GM23338 (cell line): ENCODE results near the gene C1orf198. TPM values are rescaled to one million over a fixed set of nuclear protein-coding genes. Genes with fewer than 3 reads are reported as not detected.

Source experiments
- ATAC-seq: fragments of 200-7000 bp; cut with Tn5 transposase; 3 replicates; pipeline ENCODE4 v1.9.1; 2020
- DNase-seq: peaks from one replicate; pipeline ENCODE4 v3.0.0-alpha.2; 2015; ENCODE audit warnings: low spot score
- H2AFZ ChIP-seq: fragments of 200-600 bp; sonication (generic); 2 replicates; pipeline ENCODE4 v1.8.0; 2016; ENCODE audit warnings: antibody characterized with exemption, mild to moderate bottlenecking, moderate library complexity
- H3F3A ChIP-seq: fragments of 200-600 bp; sonication (generic); replicated peaks from 2 replicates; pipeline ENCODE4 v1.8.0; 2017; ENCODE audit warnings: antibody characterized with exemption, mixed run types, low read depth
- H3K27ac ChIP-seq: fragments of 200-600 bp; sonication (generic); 2 replicates; pipeline ENCODE4 v1.6.1; 2016; ENCODE audit warnings: low read depth
- H3K27me3 ChIP-seq: fragments of 200-600 bp; sonication (generic); 2 replicates; pipeline ENCODE4 v1.8.0; 2016; ENCODE audit warnings: mild to moderate bottlenecking, mixed run types, moderate library complexity; ENCODE audit not compliant: insufficient read depth
- H3K36me3 ChIP-seq: fragments of 200-600 bp; sonication (generic); 2 replicates; pipeline ENCODE4 v1.8.0; 2016; ENCODE audit warnings: mild to moderate bottlenecking; ENCODE audit not compliant: insufficient read depth
- H3K4me1 ChIP-seq: fragments of 200-600 bp; sonication (generic); 2 replicates; pipeline ENCODE4 v1.8.0; 2016; ENCODE audit warnings: mild to moderate bottlenecking, moderate library complexity; ENCODE audit not compliant: insufficient read depth
- H3K4me2 ChIP-seq: fragments of 200-600 bp; sonication (generic); 2 replicates; pipeline ENCODE4 v1.7.1; 2017; ENCODE audit warnings: mixed run types
- H3K4me3 ChIP-seq: fragments of 200-600 bp; sonication (generic); 2 replicates; pipeline ENCODE4 v1.6.1; 2016; ENCODE audit warnings: mixed run types
- H3K79me2 ChIP-seq: fragments of 200-600 bp; sonication (generic); replicated peaks from 2 replicates; pipeline ENCODE4 v1.8.0; 2017; ENCODE audit warnings: mild to moderate bottlenecking; ENCODE audit not compliant: insufficient read depth
- H3K9me2 ChIP-seq: fragments of 200-600 bp; sonication (generic); 2 replicates; pipeline ENCODE4 v1.8.0; 2017; ENCODE audit not compliant: insufficient read depth
- H4K20me1 ChIP-seq: fragments of 200-600 bp; sonication (generic); replicated peaks from 2 replicates; pipeline ENCODE4 v1.8.0; 2017; ENCODE audit warnings: mild to moderate bottlenecking; ENCODE audit not compliant: insufficient read depth
- H3K27ac Mint-ChIP-seq: 2 replicates; pipeline ENCODE4 v1.8.0; 2020; ENCODE audit warnings: inconsistent platforms, mild to moderate bottlenecking, moderate library complexity, mixed read lengths
- H3K27me3 Mint-ChIP-seq: 3 replicates; pipeline ENCODE4 v1.8.0; 2022; ENCODE audit warnings: low read depth, mild to moderate bottlenecking, moderate library complexity, mixed read lengths, inconsistent platforms; ENCODE audit not compliant: insufficient read depth, poor library complexity
- H3K36me3 Mint-ChIP-seq: 3 replicates; pipeline ENCODE4 v1.8.0; 2021; ENCODE audit warnings: low read depth, mild to moderate bottlenecking, inconsistent platforms, moderate library complexity, mixed read lengths
- H3K4me1 Mint-ChIP-seq: 3 replicates; pipeline ENCODE4 v1.8.0; 2020; ENCODE audit warnings: mild to moderate bottlenecking, inconsistent platforms, mixed read lengths
- H3K4me3 Mint-ChIP-seq: 3 replicates; pipeline ENCODE4 v1.8.0; 2021; ENCODE audit warnings: moderate library complexity, mild to moderate bottlenecking, inconsistent platforms, mixed read lengths
- H3K9me3 Mint-ChIP-seq: 3 replicates; pipeline ENCODE4 v1.8.0; 2020; ENCODE audit warnings: moderate library complexity, mild to moderate bottlenecking, inconsistent platforms, mixed read lengths
- CREB1 ChIP-seq: fragments of 250-450 bp; sonication (Bioruptor Pico); IDR thresholded peaks from 2 replicates; pipeline ENCODE4 v1.5.0; 2020; ENCODE audit warnings: low read depth, mild to moderate bottlenecking, moderate library complexity
- CTCF ChIP-seq, 2 experiments: fragments of 200-600 bp in 1 of 2; sonication (generic) in 1 of 2; conservative IDR thresholded peaks; 2 replicates each; pipeline versions ENCODE4 v1.5.1 to v1.6.1; 2016 to 2017; ENCODE audit warnings: antibody characterized with exemption in 2 of 2, low read depth in 2 of 2, mild to moderate bottlenecking in 2 of 2, moderate library complexity in 1 of 2
- ETS1 ChIP-seq: IDR thresholded peaks from 2 replicates; pipeline ENCODE4 v1.6.1; 2016; ENCODE audit warnings: antibody characterized with exemption
- EZH2 ChIP-seq: fragments of 200-600 bp; sonication (generic); IDR thresholded peaks from one replicate; pipeline ENCODE4 v1.8.0; 2017; ENCODE audit warnings: antibody characterized with exemption, mild to moderate bottlenecking, low read depth; ENCODE audit not compliant: unreplicated experiment
- EZH2phosphoT487 ChIP-seq: fragments of 200-600 bp; sonication (generic); IDR thresholded peaks from one replicate; pipeline ENCODE4 v1.8.1; 2018; ENCODE audit warnings: antibody characterized with exemption; ENCODE audit not compliant: unreplicated experiment
- JUNB ChIP-seq: IDR thresholded peaks from one replicate; pipeline ENCODE4 v1.6.1; 2016; ENCODE audit warnings: antibody characterized with exemption; ENCODE audit not compliant: unreplicated experiment
- NANOG ChIP-seq: IDR thresholded peaks from 2 replicates; pipeline ENCODE4 v1.6.1; 2016; ENCODE audit warnings: antibody characterized with exemption, borderline replicate concordance
- POLR2AphosphoS5 ChIP-seq: IDR thresholded peaks from 2 replicates; pipeline ENCODE4 v1.6.1; 2016; ENCODE audit warnings: antibody characterized with exemption, low read depth
- ZNF114 ChIP-seq: fragments of 250-450 bp; sonication (Bioruptor Pico); IDR thresholded peaks from 2 replicates; pipeline ENCODE4 v1.5.0; 2020; ENCODE audit warnings: mild to moderate bottlenecking, moderate library complexity
- ZNF331 ChIP-seq: fragments of 250-450 bp; sonication (Bioruptor Pico); IDR thresholded peaks from 2 replicates; pipeline ENCODE4 v1.5.0; 2020; ENCODE audit warnings: low read depth, mild to moderate bottlenecking, moderate library complexity
- polyA plus RNA-seq: library from polyadenylated mRNA; unstranded; fragments of >200 nt; fragmentation: Nextera tagmentation; extraction: Ambion mirVana; gene quantifications from 2 replicates; pipeline ENCODE4 v1.2.1, GENCODE V29; 2016
- total RNA-seq: library from RNA; depleted of rRNA; stranded (reverse); fragments of >200 nt; shearing (Covaris generic); gene quantifications from 2 replicates; pipeline ENCODE4 v1.2.3, GENCODE V29; 2014
- TF ChIP-seq, protein P1 (sequence below): fragments of 250-450 bp; sonication (Bioruptor Pico); IDR thresholded peaks from 2 replicates; pipeline ENCODE4 v1.5.0; 2020; ENCODE audit warnings: mild to moderate bottlenecking, moderate library complexity

Gene C1orf198
- total and polyA plus RNA-seq, 2 experiments from 2014 or later = 14.9 to 46.6 TPM

DNA sequence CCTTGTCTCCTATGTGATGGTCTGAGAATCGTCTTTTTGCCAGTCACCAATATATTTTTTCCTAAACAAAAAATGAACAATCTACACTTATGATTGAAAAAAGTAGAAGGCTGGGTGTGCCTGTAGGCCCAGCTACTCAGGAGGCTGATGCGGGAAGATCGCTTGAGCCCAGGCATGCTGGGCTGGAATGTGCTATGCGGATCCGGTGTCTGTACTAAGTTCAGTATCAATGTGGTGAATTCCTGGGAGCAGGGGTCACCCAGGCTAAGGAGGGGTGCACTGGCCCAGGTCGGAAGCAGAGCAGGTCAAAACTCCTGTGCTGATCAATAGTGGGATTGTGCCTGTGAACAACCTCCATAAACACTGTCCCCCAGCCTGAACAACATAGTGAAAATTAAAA, 25.7 kb upstream of the C1orf198 start:
- H3K36me3 ChIP-seq = no peaks in the 10 kb centered on the region
- no peak overlapping the region for H3K4me2 ChIP-seq
- H3K79me2 ChIP-seq = no peaks in the 10 kb centered on the region
- peaks cover 4% of the 10 kb centered on the region; the same call in 1 of the 2 replicates for H3K9me2 ChIP-seq
- no peak for TF ChIP-seq POLR2AphosphoS5
- no peak for TF ChIP-seq CREB1
- TF ChIP-seq ETS1 = no peak
- no peak for TF ChIP-seq CTCF (conservative IDR thresholded peaks at IDR 0.05; ENCODE audit: low read depth in 2 of 2)
- no peak for TF ChIP-seq ZNF114 (CRISPR knock-in tag)
- TF ChIP-seq NANOG = no peak
- no peak for TF ChIP-seq JUNB
- Mint-ChIP-seq H3K27ac (no peak overlapping the region), H3K9me3 (no peaks in the 10 kb centered on the region), H3K4me1 (peaks cover 12% of the 10 kb centered on the region; the same call in 2 of the 3 replicates), H3K4me3 (no peak overlapping the region), H3K27me3 (peaks cover 4% of the 10 kb centered on the region), H3K36me3 (no peaks in the 10 kb centered on the region)
- ATAC-seq (peak; percentile 81), DNase-seq (no peak)
- no peaks in the 10 kb centered on the region for H3F3A ChIP-seq
- H2AFZ ChIP-seq = no peak overlapping the region
- H3K27me3 ChIP-seq = no peaks in the 10 kb centered on the region
- no peaks in the 10 kb centered on the region for H3K4me1 ChIP-seq
- H4K20me1 ChIP-seq = no peaks in the 10 kb centered on the region
- no peak overlapping the region for H3K27ac ChIP-seq
- no peak overlapping the region for H3K4me3 ChIP-seq

DNA sequence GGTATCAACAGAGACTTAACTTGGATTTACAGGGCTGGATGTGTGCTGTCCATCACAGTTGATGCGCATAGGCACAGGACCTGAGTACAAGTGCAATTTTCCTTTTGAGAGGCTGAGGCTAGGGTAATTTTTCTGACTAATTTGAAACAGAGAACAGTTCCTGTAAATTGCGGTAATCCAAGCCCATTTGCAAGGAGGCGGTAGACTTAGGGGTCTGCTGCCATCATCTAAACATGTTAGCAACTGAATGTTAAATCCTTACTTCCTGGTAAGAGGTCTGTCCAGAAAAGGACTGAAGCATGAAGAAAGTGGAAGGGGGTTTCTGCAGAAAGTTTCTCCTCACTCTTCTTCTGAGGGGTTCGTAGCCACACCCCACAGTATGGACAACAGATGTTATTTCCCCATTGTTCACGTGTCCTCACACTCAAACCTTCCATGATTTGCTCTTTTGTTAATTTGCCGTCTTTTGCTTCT, 23.7 kb upstream of the C1orf198 start:
- H3K27ac Mint-ChIP-seq = no peak overlapping the region
- H2AFZ ChIP-seq = peak overlapping the region; percentile 43; the same call in 1 of the 2 replicates
- H3K4me1 ChIP-seq = no peaks in the 10 kb centered on the region
- no peaks in the 10 kb centered on the region for H3K27me3 ChIP-seq
- ATAC-seq (no peak), DNase-seq (no peak)
- H3K79me2 ChIP-seq = no peaks in the 10 kb centered on the region
- no peaks in the 10 kb centered on the region for H3F3A ChIP-seq
- no peaks in the 10 kb centered on the region for H3K36me3 Mint-ChIP-seq
- peaks cover 12% of the 10 kb centered on the region; the same call in 2 of the 3 replicates for H3K4me1 Mint-ChIP-seq
- no peak overlapping the region for H3K4me3 Mint-ChIP-seq
- no peak overlapping the region for H3K4me2 ChIP-seq
- H3K9me3 Mint-ChIP-seq = no peaks in the 10 kb centered on the region
- no peak overlapping the region for H3K27ac ChIP-seq
- no peaks in the 10 kb centered on the region for H3K36me3 ChIP-seq
- no peak overlapping the region for H3K4me3 ChIP-seq
- H4K20me1 ChIP-seq = no peaks in the 10 kb centered on the region
- H3K9me2 ChIP-seq = peaks cover 5% of the 10 kb centered on the region; the same call in 1 of the 2 replicates
- H3K27me3 Mint-ChIP-seq = peaks cover 5% of the 10 kb centered on the region
- TF ChIP-seq ETS1 = no peak
- TF ChIP-seq EZH2phosphoT487 = no peak
- TF ChIP-seq ZNF331 (CRISPR knock-in tag) = no peak
- TF ChIP-seq NANOG = no peak
- TF ChIP-seq JUNB = no peak
- TF ChIP-seq EZH2 = no peak
- TF ChIP-seq, protein P1, sequence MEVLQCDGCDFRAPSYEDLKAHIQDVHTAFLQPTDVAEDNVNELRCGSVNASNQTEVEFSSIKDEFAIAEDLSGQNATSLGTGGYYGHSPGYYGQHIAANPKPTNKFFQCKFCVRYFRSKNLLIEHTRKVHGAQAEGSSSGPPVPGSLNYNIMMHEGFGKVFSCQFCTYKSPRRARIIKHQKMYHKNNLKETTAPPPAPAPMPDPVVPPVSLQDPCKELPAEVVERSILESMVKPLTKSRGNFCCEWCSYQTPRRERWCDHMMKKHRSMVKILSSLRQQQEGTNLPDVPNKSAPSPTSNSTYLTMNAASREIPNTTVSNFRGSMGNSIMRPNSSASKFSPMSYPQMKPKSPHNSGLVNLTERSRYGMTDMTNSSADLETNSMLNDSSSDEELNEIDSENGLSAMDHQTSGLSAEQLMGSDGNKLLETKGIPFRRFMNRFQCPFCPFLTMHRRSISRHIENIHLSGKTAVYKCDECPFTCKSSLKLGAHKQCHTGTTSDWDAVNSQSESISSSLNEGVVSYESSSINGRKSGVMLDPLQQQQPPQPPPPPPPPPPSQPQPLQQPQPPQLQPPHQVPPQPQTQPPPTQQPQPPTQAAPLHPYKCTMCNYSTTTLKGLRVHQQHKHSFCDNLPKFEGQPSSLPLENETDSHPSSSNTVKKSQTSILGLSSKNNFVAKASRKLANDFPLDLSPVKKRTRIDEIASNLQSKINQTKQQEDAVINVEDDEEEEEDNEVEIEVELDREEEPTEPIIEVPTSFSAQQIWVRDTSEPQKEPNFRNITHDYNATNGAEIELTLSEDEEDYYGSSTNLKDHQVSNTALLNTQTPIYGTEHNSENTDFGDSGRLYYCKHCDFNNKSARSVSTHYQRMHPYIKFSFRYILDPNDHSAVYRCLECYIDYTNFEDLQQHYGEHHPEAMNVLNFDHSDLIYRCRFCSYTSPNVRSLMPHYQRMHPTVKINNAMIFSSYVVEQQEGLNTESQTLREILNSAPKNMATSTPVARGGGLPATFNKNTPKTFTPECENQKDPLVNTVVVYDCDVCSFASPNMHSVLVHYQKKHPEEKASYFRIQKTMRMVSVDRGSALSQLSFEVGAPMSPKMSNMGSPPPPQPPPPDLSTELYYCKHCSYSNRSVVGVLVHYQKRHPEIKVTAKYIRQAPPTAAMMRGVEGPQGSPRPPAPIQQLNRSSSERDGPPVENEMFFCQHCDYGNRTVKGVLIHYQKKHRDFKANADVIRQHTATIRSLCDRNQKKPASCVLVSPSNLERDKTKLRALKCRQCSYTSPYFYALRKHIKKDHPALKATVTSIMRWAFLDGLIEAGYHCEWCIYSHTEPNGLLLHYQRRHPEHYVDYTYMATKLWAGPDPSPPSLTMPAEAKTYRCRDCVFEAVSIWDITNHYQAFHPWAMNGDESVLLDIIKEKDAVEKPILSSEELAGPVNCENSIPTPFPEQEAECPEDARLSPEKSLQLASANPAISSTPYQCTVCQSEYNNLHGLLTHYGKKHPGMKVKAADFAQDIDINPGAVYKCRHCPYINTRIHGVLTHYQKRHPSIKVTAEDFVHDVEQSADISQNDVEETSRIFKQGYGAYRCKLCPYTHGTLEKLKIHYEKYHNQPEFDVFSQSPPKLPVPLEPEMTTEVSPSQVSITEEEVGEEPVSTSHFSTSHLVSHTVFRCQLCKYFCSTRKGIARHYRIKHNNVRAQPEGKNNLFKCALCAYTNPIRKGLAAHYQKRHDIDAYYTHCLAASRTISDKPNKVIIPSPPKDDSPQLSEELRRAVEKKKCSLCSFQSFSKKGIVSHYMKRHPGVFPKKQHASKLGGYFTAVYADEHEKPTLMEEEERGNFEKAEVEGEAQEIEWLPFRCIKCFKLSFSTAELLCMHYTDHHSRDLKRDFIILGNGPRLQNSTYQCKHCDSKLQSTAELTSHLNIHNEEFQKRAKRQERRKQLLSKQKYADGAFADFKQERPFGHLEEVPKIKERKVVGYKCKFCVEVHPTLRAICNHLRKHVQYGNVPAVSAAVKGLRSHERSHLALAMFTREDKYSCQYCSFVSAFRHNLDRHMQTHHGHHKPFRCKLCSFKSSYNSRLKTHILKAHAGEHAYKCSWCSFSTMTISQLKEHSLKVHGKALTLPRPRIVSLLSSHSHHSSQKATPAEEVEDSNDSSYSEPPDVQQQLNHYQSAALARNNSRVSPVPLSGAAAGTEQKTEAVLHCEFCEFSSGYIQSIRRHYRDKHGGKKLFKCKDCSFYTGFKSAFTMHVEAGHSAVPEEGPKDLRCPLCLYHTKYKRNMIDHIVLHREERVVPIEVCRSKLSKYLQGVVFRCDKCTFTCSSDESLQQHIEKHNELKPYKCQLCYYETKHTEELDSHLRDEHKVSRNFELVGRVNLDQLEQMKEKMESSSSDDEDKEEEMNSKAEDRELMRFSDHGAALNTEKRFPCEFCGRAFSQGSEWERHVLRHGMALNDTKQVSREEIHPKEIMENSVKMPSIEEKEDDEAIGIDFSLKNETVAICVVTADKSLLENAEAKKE = no peak
- no peak for TF ChIP-seq POLR2AphosphoS5
